HEK293 (cell line): ENCODE results near the gene RCOR1.

ENCODE experiments used
- CTCF ChIP-seq: fragments of 450-650 bp; formaldehyde crosslinking; IDR thresholded peaks from 2 replicates; pipeline ENCODE4 v1.5.1; 2016; ENCODE audit warnings: missing biosample characterization, missing genetic modification characterization
- ELK4 ChIP-seq: IDR thresholded peaks from 2 replicates; pipeline ENCODE4 v1.6.1; 2011; ENCODE audit warnings: mild to moderate bottlenecking, low read depth, low read length, borderline replicate concordance
- ZNF792 ChIP-seq: fragments of 450-650 bp; formaldehyde crosslinking; IDR thresholded peaks from 2 replicates; pipeline ENCODE4 v1.5.1; 2016; ENCODE audit warnings: missing biosample characterization, missing genetic modification characterization

GRCh38 chr14:102752239-102752847 is 159.9 kb downstream of the RCOR1 start:
- TF ChIP-seq ZNF792 (tag by site-specific recombination) (no peak), ELK4 (no peak), CTCF (tag by site-specific recombination) (no peak)
